ENCODE measurements around the gene CCL17.

DNA sequence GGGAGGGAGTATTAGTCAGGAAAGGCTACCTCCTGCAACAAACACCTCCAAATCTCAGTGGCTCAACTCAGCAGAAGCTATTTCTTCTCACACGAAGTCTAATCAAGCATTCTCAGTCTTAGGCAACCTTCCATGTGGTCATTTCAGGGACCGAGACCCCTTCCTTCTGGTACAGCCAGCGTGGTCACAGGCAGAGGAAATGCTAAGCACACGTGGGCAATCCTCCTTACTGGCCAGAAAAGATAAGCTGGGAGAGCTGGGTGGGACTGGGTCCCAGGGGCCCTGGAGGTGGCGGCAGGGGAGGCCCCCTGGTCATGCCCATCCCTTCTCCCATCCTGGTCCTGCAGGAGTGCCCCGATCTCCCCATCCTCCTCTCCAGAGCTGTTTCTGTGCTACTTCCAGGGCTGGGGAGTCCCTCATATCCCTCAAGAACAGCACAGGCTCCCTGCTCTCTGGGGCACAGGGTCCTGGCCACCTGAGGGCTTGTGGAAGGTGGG lies 38.0 kb upstream of the CCL17 start:
- TF ChIP-seq POLR2A (IDR thresholded peaks at IDR 0.05): no peak
- TF ChIP-seq CTCF (IDR thresholded peaks at IDR 0.05): no peak
- TF ChIP-seq POLR2AphosphoS5 (IDR thresholded peaks at IDR 0.05): no peak
- TF ChIP-seq EP300 (IDR thresholded peaks at IDR 0.05): no peak

All from upper lobe of left lung (tissue), 4 donors.